CD4-positive, alpha-beta T cell treated with Interleukin-17A for 4 hours (primary cell): Measurements from ENCODE around the gene CYS1.

Experiments used
- DNase-seq: peaks from one replicate; pipeline ENCODE4 v3.0.0-alpha.2; 2020; ENCODE audit warnings: mixed read lengths

Gene CYS1

DNA sequence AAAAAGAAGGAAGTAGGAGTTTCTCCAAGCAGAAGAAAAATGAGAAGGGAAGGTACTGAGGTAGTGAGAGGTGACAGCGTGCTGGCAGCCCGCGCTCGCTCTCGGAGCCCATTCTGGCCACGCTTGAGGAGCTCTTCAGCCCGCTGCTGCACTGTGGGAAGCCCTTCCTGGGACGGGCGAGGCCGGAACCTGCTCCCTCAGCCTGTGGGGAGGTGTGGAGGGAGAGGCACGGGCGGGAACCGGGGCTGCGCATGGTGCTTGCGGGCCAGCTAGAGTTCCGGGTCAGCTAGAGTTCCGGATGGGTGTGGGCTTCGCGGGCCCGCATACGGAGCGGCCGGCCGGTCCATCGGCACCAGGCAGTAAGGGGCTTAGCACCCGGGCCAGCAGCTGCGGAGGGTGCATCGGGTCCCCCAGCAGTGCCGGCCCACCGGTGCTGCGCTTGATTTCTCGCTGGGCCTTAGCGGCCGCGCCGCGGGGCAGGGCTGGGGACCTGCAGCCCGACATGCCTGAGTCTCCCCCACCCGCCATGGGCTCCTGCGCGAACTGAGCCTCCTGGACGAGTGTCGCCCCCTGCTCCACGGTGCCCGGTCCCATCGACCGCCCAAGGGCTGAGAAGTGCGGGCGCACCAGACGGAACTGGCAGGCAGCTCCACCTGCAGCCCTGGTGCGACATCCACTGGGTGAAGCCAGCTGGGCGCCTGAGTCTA is 11.1 kb upstream of the CYS1 start:
- DNase-seq = peak; percentile 10

DNA sequence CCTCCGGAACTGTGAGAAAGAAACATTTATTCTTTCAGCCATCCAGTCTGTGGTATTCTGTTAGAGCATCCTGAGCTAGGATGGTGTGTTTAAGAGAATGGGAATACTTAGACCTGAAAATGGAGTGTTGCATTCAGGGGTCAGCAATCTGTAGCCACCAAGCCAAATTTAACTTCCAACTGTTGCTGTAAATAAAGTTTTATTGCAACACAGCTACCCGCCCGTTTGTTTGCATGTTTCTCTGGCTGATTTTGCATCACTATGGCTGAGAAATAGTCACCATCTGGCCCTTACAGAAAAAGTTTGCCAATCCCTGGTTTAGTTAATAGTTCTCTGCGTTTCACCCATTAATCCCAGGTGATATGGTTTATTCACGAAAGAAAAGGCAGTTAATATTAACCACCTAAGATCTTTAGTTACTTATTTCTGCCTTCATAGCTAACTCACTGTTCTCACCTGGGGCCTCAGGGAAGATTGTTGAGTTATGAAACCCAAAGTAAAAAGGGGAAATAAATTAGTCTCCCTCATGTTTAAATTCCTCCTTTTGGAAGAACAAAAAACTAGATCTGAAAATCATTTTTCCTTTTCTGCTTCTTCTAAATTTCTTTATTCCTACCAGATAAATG is 9.5 kb upstream of the CYS1 start:
- DNase-seq = no peak

DNA sequence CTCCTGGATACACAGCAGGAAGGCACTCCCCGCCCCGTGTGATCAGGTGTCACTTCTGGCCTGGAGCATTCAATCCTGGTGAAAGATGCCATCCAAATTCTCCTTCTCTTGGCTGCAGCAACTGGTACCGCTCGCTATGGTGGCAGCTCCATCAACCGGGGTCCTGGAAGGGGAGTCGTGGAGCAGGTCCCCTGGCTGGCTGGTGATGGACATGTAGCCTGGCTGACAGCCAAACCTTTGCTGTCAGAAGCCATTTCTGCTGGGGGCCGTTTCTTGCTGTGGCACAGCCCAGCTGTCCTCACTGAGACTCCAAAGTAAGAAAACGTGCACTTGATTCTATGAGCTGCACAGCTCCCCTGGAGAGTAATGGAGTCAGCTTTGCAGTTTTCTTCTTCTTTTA is 7.1 kb upstream of the CYS1 start:
- DNase-seq = no peak

DNA sequence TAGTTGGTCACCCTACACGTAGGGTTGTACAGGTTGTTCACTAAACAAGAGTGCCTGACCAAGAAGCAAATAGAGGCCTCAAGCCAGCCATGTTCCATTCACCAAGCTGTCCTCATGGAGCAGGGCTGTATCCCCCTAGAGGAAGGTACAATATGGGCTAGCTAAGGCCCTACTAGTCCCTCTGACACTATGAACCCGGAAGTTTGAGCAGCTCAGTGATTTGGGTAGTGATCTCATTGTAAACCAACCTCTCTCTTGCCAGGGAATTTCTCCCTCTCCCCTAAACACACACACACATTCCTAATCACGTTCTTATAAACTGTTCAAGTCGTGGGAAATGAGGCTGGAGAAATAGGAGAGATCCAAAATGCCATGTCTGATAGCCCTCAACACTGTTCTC is 6.7 kb upstream of the CYS1 start:
- no peak for DNase-seq

DNA sequence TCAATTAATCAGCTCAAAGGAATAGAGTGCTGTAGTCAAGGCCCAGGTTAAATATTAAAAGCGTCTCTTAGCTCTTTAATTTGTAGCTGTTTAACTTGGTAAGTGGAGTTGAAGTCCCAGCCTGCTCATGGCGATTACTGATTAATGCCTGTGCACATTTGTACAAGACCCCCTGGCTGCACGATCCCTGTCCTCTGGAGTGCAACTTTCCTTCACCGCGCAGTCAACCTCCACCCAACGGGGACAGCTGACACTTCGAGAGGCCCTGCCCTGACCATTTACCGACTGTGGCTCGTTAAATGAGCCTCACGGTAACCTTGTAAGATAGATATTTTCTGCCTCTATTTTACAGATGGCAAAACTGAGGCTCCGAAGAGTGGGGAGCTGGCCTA is 5.5 kb upstream of the CYS1 start:
- no peak for DNase-seq

DNA sequence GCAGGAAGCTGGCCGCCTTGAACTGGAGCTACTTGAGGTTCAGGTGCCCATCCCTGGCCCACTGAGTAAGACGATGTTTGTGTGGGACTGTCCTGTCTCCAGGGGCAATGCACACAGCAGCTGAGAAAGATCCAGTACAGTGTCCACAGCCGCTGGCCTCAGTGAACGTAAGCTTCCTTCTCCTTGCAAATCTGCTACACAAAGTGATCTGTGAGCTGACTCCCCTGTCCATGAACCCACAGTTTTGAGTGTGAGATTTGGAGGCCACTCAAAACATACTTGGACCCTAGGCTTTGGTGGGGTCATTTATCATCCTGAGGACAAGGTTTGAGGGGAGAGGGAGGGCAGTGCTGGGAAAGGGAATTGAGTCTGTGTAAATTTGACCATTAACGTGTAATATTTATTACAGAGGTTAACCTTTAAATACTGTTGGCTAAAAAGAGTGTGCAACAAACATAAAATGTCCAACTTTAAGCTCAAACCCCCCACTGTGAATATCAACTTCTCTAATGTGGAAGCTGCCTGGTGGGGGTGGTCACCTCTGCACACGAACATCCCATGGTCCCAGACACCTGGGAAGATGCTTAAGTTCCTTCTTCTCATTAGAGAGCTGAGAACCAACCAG is 4.9 kb upstream of the CYS1 start:
- no peak for DNase-seq

DNA sequence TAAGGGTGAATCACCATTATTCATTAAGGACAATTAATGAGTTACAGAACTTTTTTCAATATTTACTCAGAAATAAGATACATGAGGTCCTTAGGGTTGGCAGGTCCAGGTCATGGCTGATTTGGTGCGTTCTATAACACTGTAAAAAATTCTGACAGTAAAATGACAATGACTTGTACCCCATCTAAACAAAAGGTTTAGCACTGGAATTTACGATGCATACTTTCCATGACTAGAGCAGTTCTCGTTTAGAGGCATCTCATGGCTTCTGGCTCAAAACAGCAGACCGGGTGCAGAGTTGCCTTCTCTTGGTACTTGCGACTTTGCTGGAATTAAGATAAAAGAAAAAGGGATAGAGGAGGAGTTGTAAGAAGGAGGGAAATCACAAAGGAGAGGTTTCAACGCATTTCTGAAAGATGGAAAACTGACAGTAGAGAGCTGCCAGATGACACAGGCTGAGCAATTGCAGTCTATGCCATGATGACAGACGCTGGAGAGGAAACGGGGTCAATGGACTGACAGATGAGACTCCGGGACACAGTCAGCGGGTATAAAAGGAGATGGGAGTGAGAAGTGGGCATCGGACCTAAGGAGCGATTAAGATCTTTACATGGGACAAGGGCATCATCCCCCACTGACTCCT is 4.1 kb upstream of the CYS1 start:
- DNase-seq = no peak

DNA sequence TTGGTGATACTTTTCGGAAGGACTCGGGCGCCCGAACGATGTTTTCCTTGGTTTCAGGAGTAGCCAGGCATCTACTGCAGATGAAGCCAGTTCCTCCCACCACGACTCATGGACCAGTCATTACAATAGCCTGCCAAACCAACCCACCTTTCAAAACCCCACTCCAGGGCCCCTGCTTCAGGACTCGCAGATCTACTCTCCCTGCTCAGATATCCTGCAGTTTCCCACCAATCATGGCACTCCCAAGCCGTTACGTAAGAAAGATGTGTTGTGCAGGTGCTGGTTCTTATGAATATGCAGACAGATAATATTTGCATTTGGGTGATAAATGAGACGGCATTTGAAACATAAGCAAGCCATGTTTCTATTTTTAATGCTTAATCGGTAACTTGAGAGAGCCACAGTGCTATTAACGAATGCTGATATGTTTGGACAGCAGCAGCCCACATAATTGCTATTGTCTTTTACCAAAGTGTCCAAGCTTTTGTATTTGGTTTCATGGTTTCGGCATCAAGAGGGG is 3.5 kb upstream of the CYS1 start:
- no peak for DNase-seq

DNA sequence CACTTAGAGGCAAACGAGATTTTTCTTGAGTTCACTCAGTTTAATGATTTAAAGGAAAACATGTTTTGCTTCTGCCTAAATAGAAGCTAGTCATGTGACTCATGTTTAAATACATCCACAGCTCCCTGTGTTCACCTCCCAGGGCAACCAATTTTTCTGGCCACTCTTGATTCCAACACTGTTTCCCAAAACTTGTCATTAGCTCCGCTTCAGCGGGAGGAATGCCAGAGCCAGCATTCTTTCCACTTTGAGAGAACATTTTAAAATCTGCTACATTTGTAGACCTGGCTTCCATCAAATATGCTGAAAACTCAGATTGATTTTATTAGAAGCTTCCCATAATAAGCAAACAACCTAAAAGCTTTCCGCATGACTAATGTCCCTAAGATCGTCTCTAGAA is 2.8 kb upstream of the CYS1 start:
- no peak for DNase-seq

DNA sequence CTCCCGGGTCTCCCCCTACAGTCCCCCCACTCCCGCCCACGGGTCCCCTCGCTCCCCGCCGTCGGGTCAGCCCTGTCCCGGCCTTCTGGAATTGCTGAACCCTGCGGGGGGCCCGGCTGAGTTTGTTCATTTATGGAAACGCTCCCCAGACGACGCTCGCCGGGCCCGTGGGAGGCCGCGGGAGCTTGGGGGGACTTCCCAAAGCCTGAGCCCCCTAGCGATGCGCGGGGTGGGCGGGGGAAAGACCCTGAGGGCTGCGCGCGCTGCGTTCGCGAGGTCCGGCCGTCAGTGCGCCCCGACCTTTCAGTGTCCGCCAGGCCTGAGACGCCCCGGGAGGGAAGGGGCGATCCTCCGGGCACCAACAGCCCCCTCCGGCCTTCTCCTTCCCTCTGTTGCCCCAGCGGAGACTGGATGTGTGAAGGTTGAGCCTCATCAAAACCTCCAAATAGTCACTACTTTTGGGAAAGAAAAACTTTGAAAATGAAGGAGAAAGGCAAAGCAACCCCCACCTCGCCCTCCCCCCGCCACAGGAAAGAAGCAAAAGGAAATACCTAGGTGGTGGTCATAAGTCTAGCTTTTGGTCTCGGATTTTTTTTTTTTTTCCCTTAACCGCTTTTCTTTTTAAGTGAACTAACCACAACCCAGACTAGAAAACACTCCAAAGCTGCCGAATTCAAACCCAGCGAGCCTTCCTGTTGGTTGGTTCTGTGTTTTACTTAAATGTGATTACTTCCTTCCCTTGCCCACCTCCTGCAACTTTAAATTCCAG is 509 bp upstream of the CYS1 start:
- peak; percentile 12 for DNase-seq

DNA sequence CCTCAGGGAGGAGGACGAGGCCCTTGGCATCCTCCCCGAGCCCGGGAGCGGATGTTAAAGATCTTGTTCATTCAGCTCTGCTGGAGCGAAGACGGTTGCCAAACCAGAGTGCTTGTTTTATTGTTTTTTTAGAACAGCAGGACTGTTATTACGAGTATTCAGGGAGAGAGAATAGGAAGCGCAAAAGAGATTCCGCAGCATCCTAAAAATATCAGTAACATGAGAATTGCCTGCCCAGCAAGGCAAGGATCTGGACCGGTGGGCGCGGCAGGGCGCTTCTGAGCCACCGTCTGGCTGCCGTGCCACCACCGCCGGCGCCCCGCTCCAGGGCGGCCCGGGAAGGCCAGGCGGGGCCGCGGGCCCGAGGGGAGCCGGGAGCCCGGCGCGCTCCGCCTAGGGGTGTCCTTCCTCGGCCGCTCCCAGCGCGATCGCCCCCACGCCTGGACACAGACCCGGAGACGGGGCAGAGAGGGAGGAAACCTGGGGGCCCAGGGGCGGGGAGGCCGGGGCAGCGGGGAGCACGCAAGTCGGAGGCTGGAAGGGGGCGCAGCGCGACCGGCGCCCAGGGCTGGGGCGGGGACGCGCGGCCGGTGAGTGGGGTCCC is 843 bp downstream of the CYS1 start:
- DNase-seq = peak; percentile 29

DNA sequence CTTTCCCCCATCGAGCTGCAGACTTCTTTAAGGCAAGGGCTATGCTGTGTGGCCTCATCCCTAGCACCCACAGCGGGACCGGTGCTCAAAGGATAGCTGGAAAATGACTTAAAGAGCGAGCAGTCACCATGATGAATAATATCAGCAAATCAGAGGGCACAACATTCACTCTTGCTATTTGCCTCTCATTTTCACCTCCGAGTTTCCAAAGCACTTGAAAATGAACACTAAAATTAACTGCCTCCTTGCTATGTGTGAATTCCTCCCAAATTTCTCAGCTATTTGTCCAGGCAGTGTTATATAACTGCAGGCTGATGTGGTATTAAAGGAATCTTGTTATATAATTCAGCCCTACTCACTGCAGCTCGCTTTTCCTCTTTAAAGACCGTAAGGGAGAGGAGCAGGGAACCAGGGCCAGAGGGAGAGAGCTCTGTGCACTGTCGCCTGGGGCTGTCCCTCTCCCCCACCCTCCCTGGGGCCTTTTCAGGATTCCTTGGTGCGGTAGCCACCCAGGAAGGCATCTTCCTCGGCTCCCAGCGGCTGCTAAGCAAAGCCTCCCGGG is 1.4 kb downstream of the CYS1 start:
- no peak for DNase-seq

DNA sequence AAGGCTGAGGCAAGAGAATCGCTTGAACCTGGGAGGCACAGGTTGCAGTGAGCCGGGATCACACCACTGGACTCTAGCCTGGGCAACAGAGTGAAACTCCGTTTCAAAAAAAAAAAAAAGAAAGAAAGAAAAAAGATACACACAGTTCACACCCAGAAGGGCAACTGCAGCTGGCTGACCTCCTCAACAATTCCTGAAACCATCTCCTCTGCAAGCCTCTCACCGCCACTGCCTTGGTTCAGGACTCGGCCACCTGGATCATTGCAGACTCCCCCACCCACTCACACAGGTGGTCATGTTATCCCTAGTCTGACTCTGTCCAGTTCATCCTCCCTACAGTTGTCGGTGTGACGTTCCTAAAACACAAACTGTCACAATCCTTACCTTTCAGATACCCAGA is 2.2 kb downstream of the CYS1 start:
- DNase-seq = no peak

DNA sequence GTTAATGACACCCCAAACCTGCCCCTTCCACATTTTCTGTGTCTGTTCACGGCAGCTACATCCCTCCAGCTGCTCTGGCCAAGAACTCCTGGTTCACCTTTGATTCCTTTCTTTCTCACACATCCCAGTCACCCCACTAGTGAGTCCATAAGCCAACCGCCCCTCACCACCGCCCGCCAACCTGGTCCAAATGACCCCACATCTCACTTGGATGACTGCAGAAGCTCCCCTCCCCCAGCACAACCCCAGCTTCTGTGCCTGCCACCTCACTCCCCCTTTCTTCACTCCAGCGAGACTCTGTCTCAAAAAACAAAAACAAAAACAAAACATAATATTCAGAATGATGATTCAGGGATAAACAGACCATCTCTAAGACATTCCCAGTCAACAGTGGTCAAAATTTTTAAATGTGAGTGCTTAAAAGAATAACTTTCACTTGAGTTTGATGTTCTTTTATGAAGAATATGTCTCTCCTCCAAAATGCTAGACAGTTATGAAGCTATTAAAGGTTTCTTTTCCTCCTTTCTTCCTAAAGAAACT is 3.2 kb downstream of the CYS1 start:
- no peak for DNase-seq

DNA sequence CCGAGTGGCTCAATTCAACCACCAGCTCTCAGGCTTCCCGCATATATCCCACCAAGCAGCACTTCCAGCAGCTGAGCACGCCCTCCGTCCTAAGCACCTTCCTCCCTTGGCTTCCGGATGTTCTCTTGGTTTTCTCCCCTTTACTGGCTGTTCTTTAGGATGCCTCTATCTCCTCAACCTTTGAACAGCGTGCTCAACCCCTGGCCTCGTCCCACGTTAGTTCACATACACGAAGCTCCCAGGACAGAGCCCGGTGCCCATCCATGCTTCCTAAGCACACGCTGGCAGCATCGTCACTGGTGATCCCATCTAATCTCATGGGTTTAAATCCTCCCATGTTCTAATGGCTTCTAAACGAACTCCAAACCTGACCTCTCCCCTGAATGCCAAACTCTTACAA is 3.7 kb downstream of the CYS1 start:
- no peak for DNase-seq

DNA sequence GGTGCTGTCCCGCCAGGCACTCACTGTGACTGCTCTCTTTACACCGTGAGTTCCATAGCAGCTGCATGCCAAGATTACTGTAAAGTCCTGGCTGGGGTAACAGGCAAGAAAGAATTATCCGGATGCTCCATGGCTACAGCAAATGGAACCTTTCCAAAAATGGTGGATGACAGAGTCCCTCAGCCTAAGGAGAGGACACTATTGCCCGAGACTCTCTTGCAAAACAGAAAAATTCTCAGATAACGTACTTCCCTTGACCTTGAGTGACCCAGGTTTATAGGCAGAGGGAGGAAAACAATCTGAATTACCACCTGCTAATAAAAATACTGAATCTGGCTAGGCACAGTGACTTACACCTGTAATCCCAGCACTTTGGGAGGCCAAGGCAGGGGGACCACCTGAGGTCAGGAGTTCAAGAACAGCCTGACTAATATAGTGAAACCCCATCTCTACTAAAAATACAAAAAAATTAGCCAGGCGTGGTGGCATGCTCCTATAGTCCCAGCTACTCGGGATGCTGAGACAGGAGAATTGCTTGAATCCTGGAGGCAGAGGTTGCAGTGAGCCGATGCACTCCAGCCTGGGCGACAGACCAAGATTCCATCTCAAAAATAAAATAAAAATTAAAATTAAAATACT is 4.5 kb downstream of the CYS1 start:
- DNase-seq = no peak

DNA sequence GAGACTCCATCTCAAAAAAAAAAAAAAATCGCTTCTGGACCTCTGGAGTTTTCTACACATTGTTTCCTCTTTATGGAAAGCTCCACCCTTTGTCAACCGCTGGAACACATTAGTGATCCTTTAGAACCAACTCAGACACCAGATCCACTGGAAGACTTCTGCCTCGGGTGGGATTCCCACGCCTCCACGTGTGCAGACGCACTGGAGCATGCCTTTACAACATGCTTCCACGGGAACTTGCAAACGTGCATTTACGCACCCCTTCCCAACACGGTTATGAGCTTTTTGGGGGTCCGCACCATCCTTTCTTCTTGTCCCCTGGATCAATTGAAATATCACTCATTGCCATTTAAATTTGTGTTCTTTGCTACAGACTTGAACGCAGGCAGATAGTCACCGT is 5.1 kb downstream of the CYS1 start:
- no peak for DNase-seq

DNA sequence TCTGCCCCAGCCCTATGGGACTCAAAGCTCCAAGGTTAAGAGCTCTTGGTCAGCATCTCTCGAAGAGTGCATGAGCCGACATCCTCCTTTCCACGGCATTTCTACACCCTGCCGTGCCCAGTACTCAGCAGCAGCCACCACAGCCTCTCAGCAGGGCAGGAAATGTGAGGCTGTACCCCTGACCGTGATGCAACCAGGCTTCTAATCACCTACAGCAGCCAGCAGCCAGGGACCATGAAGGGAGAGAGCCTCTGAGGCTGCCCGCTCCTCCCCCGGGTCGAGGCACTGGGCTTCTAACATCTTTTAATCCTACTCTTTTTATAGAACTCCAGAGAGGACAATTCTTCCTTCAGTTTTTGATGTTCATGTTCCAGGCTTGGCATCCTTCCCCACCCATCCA is 6.5 kb downstream of the CYS1 start:
- no peak for DNase-seq

DNA sequence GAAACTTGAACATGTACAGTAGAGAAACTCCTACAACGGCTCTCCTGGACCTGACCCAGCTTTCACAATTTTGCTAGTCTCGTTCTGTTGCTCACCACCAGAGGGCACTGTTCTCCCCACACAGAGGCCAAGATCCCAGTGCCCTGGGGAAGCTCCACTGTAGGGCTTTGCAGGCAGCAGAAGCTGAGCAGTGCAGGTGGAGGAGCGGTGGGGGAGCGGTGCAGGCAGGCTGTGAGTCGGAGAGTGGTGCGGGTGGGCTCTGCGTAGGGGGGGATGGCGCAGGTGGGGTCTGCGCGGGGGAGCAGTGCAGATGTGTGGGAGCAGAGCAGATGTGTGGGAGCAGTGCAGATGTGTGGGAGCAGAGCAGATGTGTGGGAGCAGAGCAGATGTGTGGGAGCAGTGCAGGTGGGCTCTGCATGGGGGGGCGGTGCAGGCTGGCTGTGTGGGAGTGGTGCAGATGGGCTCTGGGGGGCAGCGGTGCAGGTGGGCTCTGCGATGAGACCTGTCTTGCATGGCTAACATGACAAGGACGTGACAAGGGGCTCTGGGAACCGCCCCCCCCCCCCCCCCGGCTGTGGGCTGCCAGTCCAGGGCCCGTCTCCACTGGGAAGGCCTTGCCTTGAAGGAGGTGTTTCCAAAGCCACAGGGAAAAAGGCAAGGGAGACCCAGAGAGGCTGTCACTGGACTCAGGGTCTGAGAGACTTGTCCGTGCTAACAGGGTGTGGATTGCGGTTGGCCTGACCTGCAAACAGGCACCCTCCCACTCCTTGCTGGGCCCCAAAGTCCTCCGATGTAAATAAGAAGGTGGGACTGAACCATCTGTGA is 7.3 kb downstream of the CYS1 start:
- DNase-seq = peak; percentile 81

DNA sequence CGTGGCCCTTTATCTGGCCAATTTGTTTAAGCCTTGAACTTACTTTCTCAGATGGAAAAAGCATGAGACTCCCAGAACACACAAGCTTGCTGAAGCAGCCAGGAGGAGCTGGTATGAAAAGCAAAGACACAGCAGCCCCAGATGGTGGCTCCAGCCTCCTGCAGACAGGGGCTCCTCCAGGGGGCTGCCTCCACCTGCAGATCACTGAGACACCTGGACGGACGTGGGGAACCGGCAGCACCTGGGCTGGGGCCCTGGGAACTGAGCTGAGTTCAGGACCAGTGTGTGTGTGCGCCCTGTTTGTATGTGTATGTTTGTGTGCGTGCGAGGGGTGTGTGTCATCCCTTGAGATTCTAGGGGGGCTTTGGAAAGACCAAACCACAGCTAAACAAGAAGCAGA is 8.6 kb downstream of the CYS1 start:
- DNase-seq = no peak

DNA sequence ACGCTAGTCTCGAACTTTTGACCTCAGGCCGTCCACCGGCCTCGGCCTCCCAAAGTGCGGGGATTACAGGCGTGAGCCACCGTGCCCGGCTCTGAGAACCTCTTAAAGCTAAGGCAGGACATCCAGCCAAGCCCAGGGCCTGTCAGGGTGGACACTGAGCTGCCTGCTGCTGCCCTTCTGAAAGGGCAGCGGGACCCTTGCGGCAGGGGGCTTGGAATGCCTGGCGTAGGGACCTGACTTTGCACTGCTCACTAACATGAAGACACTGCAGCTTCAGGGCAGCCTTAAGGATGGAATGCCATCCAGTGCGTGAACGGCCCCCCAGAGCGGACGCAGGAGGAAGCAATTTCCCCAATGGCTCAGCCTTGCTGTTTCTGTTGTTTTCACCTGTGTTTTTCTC is 9.0 kb downstream of the CYS1 start:
- DNase-seq = no peak
